ENCODE data around the gene EMILIN1.

Gene EMILIN1

GRCh38 chr2:27080140-27080469, 1.7 kb downstream of the EMILIN1 start:
- DNase-seq (ENCODE audit: low spot score): no peak

GRCh38 chr2:27080603-27080936, 2.2 kb downstream of the EMILIN1 start:
- no peak for DNase-seq (ENCODE audit: low spot score)

DNA sequence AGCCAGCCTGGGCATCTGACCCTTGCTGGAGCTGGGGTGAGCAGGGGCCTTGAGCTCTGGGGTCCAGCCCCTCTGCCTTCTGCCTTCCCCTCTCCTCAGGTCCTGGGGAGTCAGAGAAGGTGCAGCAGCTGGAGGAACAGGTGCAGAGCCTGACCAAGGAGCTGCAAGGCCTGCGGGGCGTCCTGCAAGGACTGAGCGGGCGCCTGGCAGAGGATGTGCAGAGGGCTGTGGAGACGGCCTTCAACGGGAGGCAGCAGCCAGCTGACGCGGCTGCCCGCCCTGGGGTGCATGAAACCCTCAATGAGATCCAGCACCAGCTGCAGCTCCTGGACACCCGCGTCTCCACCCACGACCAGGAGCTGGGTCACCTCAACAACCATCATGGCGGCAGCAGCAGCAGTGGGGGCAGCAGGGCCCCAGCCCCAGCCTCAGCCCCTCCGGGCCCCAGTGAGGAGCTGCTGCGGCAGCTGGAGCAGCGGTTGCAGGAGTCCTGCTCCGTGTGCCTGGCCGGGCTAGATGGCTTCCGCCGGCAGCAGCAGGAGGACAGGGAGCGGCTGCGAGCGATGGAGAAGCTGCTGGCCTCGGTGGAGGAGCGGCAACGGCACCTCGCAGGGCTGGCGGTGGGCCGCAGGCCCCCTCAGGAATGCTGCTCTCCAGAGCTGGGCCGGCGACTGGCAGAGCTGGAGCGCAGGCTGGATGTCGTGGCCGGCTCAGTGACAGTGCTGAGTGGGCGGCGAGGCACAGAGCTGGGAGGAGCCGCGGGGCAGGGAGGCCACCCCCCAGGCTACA, 3.8 kb downstream of the EMILIN1 start:
- DNase-seq (ENCODE audit: low spot score): no peak

GRCh38 chr2:27082773-27083409, 4.5 kb downstream of the EMILIN1 start:
- no peak for DNase-seq (ENCODE audit: low spot score)

DNA sequence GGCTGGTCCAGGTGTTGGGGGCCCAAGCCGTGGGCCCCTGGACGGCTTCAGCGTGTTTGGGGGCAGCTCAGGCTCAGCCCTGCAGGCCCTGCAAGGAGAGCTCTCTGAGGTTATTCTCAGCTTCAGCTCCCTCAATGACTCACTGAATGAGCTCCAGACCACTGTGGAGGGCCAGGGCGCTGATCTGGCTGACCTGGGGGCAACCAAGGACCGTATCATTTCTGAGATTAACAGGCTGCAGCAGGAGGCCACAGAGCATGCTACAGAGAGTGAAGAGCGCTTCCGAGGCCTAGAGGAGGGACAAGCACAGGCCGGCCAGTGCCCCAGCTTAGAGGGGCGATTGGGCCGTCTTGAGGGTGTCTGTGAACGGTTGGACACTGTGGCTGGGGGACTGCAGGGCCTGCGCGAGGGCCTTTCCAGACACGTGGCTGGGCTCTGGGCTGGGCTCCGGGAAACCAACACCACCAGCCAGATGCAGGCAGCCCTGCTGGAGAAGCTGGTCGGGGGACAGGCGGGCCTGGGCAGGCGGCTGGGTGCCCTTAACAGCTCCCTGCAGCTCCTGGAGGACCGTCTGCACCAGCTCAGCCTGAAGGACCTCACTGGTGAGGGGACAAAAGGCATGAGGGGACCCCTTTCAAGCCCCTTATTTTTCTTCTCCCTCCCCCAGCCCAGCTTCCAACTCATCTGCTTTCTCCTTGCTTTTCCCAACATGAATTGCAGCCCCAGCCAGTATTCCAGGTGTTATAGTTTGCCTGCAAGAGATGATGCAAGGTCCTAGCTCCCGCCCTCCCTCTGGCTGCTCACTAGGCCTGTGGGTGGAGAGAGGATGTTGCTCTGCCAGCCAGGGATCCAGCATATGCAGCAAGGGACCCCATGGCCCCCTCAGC, 5.2 kb downstream of the EMILIN1 start:
- DNase-seq (ENCODE audit: low spot score): no peak

- no peak for DNase-seq (ENCODE audit: low spot score)
Observed at GRCh38 chr2:27084297-27085061, 6.1 kb downstream of the EMILIN1 start.

DNA sequence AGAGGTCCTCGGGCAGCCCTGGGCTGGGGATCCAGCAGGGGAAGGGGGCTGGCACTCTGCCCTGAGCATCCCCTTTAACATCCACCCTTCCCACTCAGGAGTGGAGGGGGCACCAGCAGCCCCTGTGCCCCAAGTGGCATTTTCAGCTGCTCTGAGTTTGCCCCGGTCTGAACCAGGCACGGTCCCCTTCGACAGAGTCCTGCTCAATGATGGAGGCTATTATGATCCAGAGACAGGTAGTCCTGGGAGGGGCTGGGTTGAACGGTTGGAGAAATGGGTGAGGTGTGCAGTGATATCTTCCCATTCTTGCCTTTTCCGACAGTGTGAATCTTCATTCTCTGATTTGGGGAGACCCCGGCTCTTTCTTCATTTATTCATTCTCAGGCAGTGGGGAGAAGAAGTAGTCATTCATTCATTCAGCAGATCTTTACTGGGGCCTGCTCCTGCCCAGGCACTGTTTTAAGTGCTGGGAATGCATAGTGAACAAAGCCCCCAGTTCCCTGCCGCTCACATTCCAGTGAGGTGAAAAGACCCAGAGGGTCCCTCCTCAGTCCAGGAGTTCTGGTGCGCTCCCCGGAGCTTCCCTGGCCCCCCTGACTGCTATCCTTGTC, 6.8 kb downstream of the EMILIN1 start:
- no peak for DNase-seq (ENCODE audit: low spot score)

- peak; percentile 44 for DNase-seq (ENCODE audit: low spot score)
Observed at GRCh38 chr2:27085673-27086089, 7.3 kb downstream of the EMILIN1 start.

- DNase-seq (ENCODE audit: low spot score): peak; percentile 92
Observed at GRCh38 chr2:27086090-27086723, 7.8 kb downstream of the EMILIN1 start.

DNA sequence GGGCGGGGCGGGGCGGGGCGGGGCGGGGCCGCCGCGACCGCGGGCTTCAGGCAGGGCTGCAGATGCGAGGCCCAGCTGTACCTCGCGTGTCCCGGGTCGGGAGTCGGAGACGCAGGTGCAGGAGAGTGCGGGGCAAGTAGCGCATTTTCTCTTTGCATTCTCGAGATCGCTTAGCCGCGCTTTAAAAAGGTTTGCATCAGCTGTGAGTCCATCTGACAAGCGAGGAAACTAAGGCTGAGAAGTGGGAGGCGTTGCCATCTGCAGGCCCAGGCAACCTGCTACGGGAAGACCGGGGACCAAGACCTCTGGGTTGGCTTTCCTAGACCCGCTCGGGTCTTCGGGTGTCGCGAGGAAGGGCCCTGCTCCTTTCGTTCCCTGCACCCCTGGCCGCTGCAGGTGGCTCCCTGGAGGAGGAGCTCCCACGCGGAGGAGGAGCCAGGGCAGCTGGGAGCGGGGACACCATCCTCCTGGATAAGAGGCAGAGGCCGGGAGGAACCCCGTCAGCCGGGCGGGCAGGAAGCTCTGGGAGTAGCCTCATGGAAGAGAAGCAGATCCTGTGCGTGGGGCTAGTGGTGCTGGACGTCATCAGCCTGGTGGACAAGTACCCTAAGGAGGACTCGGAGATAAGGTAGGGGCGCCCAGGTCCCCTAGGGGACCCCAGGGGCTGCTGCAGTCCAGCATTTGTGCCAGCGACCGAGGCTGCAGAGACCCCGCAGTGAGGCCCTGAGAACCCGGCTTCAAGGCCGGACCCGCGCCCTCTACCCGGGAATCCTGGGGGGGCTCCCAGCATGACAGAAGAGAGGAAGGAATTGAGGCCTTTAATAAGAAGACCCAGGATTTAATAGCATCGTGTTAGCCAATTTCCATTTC, 8.5 kb downstream of the EMILIN1 start, which contains the start of gene KHK:
TSS of gene KHK (plus strand) at position 49 of the 870 bp plus-strand sequence. CDS start at position 537, 488 bp downstream.
- no peak for DNase-seq (ENCODE audit: low spot score)

GRCh38 chr2:27087823-27088410, 9.5 kb downstream of the EMILIN1 start:
- DNase-seq (ENCODE audit: low spot score): no peak

- DNase-seq (ENCODE audit: low spot score): no peak
Observed at GRCh38 chr2:27088634-27089033, 10.2 kb downstream of the EMILIN1 start.

- DNase-seq (ENCODE audit: low spot score): no peak
Observed at GRCh38 chr2:27089111-27089954, 10.9 kb downstream of the EMILIN1 start.

DNA sequence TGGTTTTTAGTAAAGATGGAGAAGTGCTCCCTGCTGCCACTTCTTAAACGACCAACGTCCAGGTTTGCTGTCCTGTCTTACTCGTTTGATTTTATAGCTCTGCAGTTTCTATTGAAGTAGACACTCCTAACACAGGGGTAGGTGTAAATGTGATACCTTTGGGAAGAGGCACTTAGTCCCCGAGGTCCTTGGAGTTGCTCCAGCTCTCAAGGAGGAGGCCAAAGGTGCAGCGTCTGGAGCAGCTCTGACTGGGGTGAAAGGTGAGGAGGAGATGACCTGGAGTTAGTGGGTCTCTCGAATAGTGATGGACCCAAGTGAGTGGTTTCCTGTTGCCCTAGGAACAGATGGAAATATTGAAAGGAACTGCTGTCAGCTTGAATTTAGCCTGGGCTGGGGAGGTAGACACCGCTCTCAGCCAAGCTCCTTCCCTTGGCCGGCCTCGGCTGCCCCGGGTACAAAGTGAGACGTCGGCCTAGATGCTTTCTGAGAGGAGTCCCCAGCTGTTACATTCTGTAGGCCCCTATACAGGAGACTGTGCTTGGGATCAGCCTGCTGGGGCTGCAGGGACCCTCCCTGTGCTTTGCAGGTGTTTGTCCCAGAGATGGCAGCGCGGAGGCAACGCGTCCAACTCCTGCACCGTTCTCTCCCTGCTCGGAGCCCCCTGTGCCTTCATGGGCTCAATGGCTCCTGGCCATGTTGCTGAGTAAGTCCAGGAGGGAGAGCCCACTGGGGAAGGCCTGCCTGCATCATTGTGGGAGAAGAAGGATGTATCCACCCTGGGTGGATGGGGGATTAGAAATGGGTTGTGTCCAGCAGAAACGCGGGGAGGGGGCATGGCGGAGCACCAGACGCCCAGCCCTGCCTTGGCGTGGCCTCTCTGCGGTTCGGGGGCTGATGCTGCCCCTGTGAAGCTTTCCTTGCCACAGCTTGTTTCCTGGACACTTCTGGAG, 13.6 kb downstream of the EMILIN1 start:
- no peak for DNase-seq (ENCODE audit: low spot score)

DNA sequence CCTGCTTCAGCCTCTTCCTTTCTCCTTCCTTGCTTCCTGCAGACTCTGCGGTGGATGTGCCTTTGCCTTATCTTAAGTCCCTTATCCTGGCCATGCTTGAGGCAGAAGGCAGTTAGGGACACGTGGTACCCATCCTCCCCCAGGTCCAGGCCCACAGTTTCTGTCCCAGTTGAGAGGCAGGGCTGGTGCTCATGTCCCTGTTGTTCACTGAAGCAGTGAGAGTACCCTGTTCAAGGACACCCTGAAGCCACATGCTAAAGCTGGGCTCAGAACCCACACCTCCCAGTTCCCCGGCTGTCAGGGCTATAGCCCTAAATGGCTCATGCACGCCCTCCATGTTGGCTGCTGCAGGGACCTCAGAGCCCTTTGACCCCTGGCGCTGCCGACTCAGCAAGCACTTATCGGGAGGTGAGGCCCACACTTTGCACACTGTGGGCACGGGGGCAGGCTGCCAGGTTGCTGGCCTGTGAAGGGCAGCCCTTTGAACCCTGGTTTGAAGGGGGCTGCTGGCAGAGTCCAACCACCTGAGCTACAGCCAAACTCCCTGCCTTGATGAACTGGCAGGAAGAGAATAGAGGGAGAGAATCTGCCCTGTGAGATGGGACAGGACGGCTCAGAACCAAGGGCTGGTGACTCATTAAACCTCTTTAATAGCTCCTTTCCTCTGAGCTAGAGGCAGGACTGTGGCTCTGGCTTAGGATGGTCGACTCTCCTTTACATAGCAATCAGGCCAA, 14.4 kb downstream of the EMILIN1 start:
- no peak for DNase-seq (ENCODE audit: low spot score)

DNA sequence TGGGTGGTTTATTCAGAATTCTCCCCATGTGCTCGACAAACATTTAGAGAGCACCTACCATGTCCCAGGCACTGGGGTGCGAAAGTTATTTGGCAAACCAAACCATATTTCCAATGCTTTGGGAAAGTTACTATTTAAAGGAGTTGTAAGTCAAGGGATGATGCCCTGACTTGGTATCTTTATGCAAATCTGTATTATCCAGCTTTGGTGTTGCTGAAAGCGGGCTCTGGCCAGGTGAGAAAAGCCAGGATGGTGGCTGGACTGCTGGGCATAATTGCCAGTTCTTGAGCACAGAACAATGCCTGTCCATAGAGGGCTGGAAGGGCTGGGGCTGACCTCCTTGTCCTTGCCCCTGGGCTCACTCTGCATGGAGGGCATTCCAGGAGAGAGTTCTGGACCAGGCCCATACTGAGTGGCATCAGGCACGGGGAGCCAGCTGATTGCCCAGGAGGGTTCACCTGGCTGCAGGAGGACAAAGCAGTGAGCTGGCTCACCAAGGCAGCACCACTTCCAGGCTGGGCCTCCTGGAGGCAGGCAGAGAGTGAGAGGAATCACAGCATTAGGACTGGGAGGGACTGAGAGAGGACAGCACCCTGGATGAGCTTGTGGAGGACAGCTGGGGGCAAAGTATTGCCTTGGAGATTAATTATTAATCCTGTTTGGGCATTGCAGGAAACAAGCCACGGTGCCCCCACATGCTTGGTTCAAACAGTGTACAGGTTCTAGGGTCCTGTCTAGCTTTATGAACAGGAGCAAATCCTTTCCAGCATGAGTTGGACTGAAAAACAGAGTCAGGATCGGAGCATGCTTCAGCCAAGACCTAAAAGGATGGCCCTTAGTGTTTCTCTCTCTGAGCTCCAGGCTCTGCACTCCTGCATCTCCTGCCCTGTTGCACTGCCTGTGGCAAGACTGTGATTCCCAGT, 15.3 kb downstream of the EMILIN1 start:
- DNase-seq (ENCODE audit: low spot score): no peak
